GM12891 (cell line): ENCODE data around the gene COL6A3.

Experiments
- DNase-seq: peaks from one replicate; pipeline ENCODE4 v3.0.0; 2011; ENCODE audit warnings: low spot score; ENCODE audit not compliant: insufficient read length
- FAIRE-seq: peaks from 2 replicates; lab custom pipeline; 2011; peaks lifted over from hg19 to GRCh38; lab: Jason Lieb, UNC
- PAX5 ChIP-seq: IDR thresholded peaks from 2 replicates; pipeline ENCODE4 v1.6.1; 2011; ENCODE audit warnings: low read length, moderate library complexity, mild to moderate bottlenecking; ENCODE audit not compliant: insufficient read depth, severe bottlenecking
- POLR2A ChIP-seq: IDR thresholded peaks from 2 replicates; pipeline ENCODE4 v1.6.1; 2011; ENCODE audit warnings: low read depth, low read length, control low read depth
- POLR2AphosphoS5 ChIP-seq: IDR thresholded peaks from 2 replicates; pipeline ENCODE4 v1.6.1; 2011; ENCODE audit warnings: low read depth, low read length, control low read depth
- POU2F2 ChIP-seq: IDR thresholded peaks from 2 replicates; pipeline ENCODE4 v1.6.1; 2011; ENCODE audit warnings: low read depth, mild to moderate bottlenecking, control low read depth, low read length, moderate library complexity
- SPI1 ChIP-seq: IDR thresholded peaks from 2 replicates; pipeline ENCODE4 v1.6.1; 2011; ENCODE audit warnings: low read depth, low read length, control low read depth
- TAF1 ChIP-seq: IDR thresholded peaks from 2 replicates; pipeline ENCODE4 v1.6.1; 2011; ENCODE audit warnings: low read depth, low read length, control low read depth

Gene COL6A3

DNA sequence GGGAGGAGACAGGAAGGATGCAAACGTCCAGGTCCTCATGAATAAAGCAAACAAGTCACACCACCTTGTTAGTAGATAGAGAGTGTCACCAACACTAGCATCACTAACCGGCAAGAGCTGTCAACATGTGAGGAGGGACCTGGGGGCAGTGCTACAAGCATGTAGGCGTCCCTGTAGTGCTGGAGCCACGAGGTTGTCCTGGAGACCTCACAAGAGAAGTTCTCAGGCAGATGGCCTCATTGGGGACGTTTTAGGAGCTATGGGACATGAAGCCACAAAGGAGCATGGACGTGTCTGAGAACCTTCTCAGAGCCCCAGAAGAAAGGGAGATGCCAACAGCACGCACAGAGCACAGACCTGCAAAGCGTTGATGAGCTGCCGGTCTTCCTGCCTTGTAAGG is 70.0 kb downstream of the COL6A3 start:
- no peak for TF ChIP-seq TAF1
- TF ChIP-seq PAX5, result no peak
- TF ChIP-seq POLR2AphosphoS5, result no peak
- no peak for TF ChIP-seq POLR2A
- TF ChIP-seq POU2F2, result no peak
- FAIRE-seq, result no peak
- DNase-seq, result no peak

DNA sequence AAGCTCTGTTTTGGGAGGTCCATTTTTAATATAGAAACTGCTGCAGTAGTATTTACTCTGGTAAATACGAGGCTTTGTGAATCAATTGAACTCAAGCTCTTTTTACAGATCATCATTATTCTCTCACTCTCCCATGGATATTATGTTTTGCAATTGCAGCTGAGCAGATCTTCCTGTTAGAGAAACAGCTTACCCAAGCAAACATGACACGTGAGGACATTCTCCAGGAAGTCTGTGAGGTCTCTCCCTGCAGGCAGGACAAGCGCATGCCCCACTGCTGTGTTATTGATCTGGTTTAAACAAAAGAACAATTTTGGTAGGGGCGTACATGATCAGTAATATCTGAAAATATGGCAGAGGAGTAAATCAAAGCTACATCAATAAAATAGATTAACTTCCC is 72.1 kb downstream of the COL6A3 start:
- FAIRE-seq, result no peak
- TF ChIP-seq POLR2AphosphoS5 (no peak), PAX5 (no peak), POLR2A (no peak), POU2F2 (no peak), SPI1 (no peak), TAF1 (no peak)
- no peak for DNase-seq

DNA sequence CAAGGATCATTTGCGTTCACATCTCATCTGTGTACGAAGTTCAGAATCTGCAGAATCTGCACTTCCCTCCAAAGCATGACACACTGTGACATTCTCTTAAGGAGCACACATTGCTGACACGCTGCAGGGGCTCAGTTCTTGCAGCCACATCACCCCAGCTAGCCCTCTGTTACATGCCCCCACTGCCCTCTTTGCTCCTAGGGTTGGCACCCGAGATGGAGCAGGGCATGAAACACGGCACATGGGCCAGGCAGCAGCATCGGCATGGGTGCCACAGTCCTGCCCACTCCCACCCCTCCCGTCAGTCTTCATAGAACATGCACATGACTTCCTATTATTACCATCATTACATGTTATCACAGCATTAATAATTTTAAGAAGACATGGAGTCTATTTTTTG is 76.4 kb downstream of the COL6A3 start:
- TF ChIP-seq PAX5 (no peak), TAF1 (no peak), POLR2AphosphoS5 (no peak), POU2F2 (no peak), SPI1 (no peak), POLR2A (no peak)

DNA sequence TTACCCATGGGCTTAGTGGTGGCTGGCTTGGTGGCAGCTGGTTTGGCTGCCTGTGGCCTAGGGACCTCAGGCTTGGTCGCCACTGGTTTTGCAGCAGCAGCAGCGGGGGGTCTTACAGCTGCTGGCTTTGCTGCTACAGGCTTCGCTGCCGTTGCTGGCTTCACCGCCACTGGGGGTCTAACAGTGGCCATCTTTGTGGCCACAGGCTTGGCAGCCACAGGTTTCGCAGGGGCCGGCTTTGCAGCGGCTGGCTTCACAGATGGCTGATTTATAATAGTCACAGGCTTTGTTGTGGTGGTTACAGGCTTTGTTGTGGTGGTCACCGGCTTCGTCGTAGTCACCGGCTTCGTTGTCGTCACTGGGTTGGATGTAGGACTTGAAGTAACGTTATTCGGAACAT is 77.8 kb downstream of the COL6A3 start:
- FAIRE-seq (no peak), DNase-seq (no peak)
- TF ChIP-seq POLR2A, result no peak
- TF ChIP-seq PAX5, result no peak
- no peak for TF ChIP-seq TAF1
- TF ChIP-seq SPI1, result no peak
- TF ChIP-seq POLR2AphosphoS5, result no peak
- no peak for TF ChIP-seq POU2F2

More for the DNA sequence above, 76.4 kb downstream of the COL6A3 start:
- FAIRE-seq (no peak), DNase-seq (no peak)

DNA sequence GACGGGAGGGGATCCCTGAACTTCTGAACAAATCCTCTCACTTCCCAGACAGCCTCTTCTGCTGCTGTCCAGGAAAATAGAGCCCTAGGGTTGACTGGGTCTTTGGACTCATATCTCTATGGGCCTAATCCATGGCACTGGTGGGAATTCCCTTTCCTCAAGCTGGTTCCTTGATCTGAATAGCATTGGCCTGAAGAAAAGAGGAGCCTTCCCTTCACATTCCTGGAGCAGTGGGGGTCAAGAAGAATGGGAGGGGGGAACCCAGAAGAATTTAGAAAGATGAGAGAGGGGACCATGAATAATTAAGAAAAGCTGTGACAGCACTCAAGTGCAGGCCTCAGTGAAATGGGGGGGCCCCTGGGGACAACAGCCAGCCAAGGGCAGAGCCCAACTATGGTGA is 80.2 kb downstream of the COL6A3 start:
- no peak for DNase-seq
- no peak for FAIRE-seq
- TF ChIP-seq POLR2AphosphoS5 (no peak), TAF1 (no peak), SPI1 (no peak)

DNA sequence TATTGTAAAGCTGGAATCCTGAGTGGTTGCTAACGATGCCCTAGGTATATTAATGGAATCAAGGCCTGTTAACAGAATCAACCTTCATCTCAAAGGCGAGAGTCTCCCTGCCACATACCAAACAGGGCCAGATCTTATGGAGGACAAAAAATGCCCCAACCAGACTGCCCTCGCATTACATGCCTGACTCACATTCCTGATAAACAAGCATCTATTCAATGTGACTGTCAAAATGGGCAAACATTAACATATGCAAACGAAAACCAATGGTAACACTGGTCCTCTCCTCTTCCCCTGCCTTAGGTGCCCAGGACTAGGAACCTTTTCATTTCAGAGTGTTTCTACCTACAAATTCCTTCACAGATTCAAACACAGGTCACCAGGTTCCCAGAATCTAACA is 83.4 kb downstream of the COL6A3 start:
- no peak for FAIRE-seq

DNA sequence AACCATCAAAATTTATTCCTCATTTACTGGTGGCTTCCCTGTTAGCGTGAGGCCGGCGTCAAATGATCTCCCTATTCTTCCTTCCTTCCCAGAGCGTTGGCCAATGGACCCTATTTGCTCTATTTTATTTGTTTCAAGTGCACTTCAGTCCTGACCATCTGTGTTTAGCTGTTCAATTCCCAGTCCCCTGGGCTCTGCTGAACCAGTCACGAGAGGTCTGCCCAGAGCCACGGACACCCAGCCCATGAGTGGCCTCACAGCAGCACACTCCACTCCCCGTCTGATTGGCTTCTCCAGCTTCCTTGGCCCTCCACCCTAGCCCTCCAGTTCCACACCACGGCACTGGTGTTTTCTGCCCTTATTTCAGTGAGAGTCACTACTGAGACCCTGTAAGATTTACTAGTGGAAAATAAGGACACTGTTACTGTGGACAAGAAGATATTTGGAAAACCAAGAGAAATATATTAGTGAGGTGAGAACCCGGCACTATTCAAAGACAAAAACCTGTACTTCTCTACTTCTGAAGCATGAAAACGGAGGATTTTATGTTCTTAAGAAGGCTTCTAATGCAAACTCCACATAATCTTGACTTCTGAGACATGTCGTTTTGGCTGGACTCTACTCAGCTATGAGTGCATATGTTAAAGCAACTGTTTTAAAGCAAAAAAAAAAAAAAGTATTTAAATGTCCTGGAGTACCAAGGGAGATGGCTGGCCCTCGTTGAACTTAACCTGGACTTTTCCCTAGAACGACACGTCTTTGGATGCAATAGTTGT is 86.6 kb downstream of the COL6A3 start:
- no peak for DNase-seq
- no peak for FAIRE-seq

More for the DNA sequence above, 83.4 kb downstream of the COL6A3 start:
- DNase-seq, result no peak
- TF ChIP-seq POU2F2 (no peak), PAX5 (no peak), POLR2AphosphoS5 (no peak), TAF1 (no peak), SPI1 (no peak), POLR2A (no peak)

DNA sequence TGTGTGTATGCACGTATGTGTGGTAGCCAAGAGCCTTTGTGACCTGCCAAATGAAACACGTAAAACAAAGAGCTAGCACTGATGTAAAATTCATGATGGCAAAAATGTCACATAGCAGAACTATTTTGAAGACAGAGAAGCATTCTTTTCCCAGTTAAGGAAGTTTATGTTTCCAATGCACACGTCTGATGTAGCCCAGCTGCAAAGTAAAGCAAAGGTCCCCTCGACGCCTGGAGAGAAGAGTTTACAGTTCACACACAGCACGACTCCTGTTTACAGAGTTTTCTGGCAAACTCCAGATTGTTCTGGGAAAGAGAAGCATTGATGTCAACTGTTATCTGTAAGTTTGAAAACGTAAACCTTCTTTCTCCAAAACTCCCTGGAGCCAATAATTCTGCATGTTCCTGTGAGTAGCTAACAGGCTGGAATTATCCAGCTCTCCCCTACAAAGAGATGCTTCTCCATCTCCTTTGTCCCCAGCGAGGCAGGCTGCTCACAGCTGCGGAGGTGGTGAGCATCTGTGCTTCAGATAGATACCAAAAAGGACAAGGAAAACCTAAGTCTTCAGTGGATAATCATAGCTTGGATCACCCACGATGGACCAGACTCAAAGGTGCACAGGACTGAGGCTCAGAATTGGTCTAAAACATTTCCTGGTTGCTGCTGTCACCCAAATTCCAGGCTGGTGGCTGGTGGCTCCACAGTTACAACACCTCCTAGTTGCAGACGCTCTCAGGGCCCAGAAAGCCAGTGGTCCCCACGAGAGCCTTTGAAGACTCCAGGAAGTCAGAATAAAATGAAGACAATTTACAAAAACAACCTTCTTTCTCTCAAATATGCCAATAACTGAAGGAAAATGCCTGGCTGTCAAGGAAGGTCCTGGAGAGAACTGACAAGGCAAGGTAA is 87.4 kb downstream of the COL6A3 start:
- DNase-seq (no peak), FAIRE-seq (no peak)
- no peak for TF ChIP-seq TAF1
- TF ChIP-seq SPI1, result no peak
- TF ChIP-seq POU2F2, result no peak
- no peak for TF ChIP-seq POLR2AphosphoS5

More for the DNA sequence above, 86.6 kb downstream of the COL6A3 start:
- TF ChIP-seq PAX5 (no peak), POLR2A (no peak), SPI1 (no peak), POLR2AphosphoS5 (no peak), POU2F2 (no peak), TAF1 (no peak)

DNA sequence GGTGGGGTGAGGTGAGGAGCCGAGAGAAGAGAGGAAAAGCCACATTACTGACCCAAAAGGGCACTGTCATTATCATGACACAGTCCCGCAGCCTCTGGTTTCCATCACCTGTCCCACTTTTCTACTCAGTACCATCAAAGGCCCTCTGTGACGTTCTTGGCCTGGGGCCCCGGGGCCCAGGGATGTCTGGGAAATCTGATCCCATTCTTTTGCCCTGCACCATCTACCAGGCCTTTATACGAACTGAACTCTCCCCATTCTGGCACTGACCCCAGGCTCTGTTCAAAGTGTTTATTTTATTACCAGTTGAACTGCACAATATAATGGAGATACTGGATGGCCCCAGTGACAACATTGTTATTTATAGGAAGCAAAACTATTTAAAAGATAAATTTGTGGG is 89.1 kb downstream of the COL6A3 start:
- no peak for TF ChIP-seq TAF1
- no peak for TF ChIP-seq SPI1
- no peak for TF ChIP-seq POLR2A
- no peak for TF ChIP-seq POLR2AphosphoS5
- TF ChIP-seq PAX5, result no peak
- no peak for TF ChIP-seq POU2F2
- FAIRE-seq, result no peak
- no peak for DNase-seq
